ENCODE results near the gene ZDHHC14.
A peak's percentile ranks its signal among the peaks of the same experiment; 100 is the strongest.

ZDHHC14 gene

DNA sequence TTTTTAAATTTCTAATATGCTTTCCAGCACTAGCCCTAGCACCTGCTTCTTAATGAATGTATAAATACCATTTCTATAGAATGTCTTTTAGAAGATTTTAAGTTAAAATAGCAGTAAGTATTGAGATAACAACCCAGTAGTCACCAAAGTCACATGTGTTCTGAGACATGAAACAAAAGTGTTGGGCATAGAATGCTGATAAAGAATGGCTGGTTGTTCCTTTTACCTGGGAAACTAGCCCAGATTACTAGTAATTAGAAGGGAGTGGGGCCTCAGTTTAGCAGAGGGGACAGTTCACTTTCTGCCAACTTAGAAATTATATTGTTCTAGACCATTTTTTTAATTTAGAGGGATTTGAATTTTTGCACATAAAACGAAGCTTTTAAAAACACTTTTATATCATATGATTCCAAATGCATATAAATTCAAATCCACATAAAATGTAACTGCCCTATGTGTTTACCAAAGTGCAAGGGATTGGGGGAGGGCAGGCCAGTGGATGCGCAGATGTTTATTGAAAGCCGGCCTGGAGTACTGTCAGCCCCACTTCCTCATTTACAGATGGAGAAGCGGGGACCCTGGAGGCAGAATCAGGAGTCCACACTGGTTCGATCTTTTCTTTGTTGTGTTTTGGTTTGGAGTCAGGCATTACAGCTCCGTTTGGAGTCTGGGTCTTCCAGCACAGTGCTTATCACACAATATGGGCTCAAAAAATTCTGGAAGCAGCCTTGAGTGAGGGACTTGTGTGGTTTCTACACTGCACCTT is 139.8 kb downstream of the ZDHHC14 start:
- DNase-seq = peak; percentile 71

DNA sequence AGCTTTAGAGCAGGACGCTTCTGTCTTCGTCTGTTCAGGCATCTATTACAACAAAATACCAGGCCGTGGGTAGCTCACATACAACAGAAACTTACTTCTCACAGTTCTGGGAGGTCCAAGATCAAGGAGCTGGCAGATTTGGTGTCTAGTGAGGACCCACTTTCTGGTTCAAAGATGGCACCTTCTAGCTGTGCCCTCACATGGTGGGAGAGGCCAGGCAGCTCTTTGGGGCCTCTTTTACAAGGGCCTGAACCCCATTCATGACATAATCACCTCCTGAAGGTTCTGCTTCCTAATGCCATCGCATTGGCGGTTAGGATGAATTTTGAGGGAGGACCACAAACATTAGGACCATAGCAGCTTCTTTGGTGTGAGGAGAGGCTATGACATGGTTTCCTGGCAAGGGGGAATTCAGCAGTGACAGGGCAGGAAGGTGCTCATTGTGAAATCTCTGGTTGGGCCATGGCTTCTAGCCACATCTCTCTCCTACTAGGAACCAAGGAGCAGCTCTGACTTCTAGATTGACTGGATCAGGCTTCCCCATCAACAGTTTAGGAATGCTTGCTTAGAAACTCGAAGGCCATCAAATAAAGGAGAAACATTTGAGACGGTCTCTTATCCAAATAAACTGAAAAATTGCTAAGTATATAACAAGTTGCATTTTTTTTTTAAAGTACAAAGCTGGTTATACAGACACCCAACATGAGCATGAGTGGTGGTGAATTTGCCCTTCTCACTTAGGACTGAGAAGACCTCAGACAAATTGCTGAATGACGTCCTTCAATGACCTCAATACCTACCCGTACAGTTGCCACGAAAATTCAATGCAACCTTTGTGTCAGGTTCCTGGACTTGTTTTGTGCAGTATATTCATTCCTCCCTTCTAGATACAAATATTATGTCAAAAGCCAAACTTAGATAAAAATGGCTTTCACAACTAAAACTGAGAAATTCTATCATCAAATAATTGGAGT is 140.7 kb downstream of the ZDHHC14 start:
- DNase-seq = no peak

- DNase-seq = no peak
These were observed 141.5 kb downstream of the ZDHHC14 start for GRCh38 chr6:157522472-157522871.

DNA sequence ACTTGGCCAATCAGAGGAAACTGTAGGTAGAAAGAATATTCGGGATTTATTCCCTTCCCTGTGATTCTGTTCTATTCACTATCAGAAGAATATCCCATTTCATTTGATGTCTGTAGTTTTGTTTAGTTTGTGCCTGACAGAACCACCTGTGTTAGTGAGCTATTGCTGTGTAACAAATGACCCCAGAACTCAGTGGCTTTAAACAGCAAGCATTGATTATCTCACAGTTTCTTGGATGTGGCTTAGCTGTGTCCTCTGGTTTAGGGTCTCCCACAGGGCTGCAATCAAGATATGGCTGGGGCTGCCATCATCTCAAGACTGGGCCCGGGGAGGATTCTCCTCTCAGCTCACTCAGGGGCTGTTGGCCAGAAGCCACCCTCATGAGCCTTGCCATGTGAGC is 143.7 kb downstream of the ZDHHC14 start:
- no peak for DNase-seq

DNA sequence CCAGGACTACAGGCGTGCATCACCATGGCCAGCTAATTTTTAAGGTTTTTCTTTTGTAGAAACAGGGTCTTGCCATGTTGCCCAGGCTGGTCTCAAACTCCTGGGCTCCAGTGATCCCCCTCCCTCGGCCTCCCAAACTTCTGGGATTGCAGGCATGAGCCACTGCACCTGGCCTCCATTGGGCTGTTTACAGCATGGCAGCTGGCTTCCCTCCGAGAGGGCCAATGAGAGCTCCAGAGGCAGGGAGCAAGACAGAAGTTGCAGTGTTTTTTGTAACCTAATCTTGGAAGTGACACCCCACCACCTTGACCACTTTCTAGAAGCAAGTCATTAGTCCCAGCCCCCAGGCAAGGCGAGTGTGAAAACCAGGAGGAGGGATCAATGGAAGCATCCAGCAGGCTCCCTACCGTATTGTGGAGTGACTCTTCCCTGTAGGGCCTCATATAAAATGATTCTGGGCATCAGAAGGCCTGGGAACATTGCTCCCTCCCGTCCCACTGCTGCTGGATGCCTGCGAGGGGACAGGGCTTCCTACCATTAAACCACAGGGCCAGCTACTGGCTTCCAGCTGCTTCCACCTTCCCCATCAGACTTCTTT is 144.4 kb downstream of the ZDHHC14 start:
- DNase-seq = no peak

GRCh38 chr6:157525918-157526425 is 145.0 kb downstream of the ZDHHC14 start:
- DNase-seq = no peak

- DNase-seq = peak; percentile 45
These were observed 146.5 kb downstream of the ZDHHC14 start for GRCh38 chr6:157527471-157527907.

- no peak for DNase-seq
These were observed 148.1 kb downstream of the ZDHHC14 start for GRCh38 chr6:157528931-157529653.

- DNase-seq = no peak
These were observed 148.7 kb downstream of the ZDHHC14 start for GRCh38 chr6:157529654-157530039.

DNA sequence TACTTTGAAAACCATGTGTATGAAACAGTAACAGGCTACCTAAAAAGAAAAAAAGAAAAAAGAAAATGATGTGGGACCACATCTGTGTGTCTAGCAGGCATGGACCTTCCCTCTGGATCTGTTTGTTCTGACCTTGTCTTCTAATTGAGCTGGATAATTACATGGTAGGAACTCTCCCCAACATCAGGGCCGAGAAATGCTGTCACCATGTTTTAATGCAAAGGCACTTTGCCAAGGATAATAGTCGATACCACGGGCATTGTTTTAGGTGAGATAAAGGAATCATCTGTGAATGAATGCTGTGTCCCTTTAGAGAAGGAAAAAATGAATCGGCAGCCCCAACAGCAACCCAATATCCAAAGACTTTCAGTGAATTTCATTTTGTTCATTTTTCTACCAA is 149.1 kb downstream of the ZDHHC14 start:
- DNase-seq = peak; percentile 61

GRCh38 chr6:157530724-157531168 is 149.8 kb downstream of the ZDHHC14 start:
- no peak for DNase-seq

- no peak for DNase-seq
These were observed 150.4 kb downstream of the ZDHHC14 start for GRCh38 chr6:157531169-157531985.

GRCh38 chr6:157531986-157532365 is 151.0 kb downstream of the ZDHHC14 start:
- DNase-seq = no peak

DNA sequence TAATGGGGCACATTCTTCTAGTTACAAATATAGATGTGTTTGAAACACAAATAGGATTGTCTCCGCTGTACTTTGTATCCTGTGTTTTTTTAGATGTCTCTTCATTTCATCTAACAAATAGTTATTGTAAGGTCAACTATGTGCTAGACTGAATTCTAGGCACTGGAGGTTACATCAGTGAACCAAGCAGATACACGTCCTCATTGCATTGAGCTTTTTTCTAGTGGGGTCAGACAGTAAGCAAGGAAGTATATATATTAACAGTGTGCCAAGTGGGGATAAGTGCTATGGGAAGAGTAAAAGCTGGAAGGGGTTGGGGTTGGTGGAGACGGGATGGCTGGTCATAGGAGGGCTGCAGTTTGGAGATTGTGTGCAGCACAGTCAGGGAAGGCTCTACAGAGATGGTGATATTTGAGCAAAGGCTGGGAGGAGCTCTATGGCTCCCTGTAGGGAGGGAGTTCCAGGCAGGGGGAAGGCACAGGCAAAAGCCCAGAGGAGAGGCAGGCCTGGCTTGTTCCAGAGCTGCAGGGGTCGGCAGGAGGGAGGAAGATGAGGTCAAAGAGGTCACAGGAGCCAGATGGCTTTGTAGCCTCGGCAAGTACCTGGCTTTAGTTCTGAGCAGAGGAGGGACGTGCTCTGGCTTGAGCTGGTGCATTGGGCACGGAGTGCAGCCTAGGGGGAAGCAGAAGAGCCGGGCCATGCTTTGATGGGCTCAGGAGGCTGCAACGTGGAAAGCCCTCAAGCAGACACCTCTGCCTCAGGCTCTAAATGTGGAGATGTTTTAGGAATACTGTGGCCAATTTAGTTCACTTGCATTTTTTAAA is 152.3 kb downstream of the ZDHHC14 start:
- DNase-seq = no peak

GRCh38 chr6:157534134-157534871 is 153.3 kb downstream of the ZDHHC14 start:
- DNase-seq = no peak

DNA sequence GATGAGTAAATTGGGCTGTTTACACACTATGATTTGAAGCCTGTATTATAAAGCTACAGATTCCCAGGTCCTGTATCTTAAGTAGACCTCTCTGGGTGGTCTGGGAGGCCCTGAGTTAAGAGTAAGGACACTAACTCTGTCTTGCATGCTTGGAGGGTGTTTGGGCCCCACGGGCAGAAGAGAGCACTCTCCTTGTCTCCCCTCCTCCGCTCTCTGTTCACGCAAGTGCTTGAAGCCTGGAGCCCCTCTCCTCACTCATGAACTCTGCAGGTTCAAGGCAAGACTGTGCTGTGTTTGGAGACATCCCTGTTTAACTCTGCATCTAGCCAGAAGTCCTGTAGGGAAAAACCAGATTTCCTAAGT is 154.0 kb downstream of the ZDHHC14 start:
- DNase-seq = no peak

- no peak for DNase-seq
These were observed 154.6 kb downstream of the ZDHHC14 start for GRCh38 chr6:157535340-157536222.

GRCh38 chr6:157536223-157536545 is 155.2 kb downstream of the ZDHHC14 start:
- DNase-seq = no peak

DNA sequence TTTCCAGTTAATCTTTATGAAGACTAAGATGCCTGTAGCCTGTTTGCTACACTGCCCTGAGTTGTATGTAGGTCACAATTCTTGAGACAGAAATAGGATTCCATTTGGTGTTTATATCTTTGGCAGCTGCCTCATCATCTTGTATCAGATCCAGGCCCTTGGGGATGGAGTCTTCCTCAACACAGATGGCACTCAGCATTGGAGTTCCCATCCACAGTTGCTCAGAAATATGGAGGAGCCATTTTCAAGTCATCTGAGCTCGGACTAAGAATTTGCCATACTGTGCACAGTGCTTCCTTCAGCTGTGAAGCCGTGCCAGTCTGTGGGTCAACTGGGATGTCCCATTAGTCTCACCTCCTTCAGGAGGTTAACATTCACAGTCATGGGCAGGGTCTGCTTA is 156.6 kb downstream of the ZDHHC14 start:
- no peak for DNase-seq
